ENCODE data around the gene CDH4.

GRCh38 chr20:61640131-61640870 lies 388.2 kb downstream of the CDH4 start:
- no peak for TF ChIP-seq EP300 (IDR thresholded peaks at IDR 0.05; ENCODE audit: borderline replicate concordance)
- no peak for TF ChIP-seq TEAD4 (IDR thresholded peaks at IDR 0.05)
- no peak for TF ChIP-seq ZBTB7A (IDR thresholded peaks at IDR 0.05; ENCODE audit: low read depth)
- no peak for TF ChIP-seq MAX (IDR thresholded peaks at IDR 0.05)
- TF ChIP-seq CEBPB (IDR thresholded peaks at IDR 0.05) = no peak
- no peak for TF ChIP-seq CREB1 (IDR thresholded peaks at IDR 0.05; ENCODE audit: low read depth)
- no peak for TF ChIP-seq FOXM1 (IDR thresholded peaks at IDR 0.05; ENCODE audit: borderline replicate concordance, low read depth)
- TF ChIP-seq YY1 (IDR thresholded peaks at IDR 0.05; ENCODE audit: low read depth) = no peak

Data from Ishikawa (cell line).